ENCODE data around the gene GRIFIN. TPM values are rescaled to one million over a fixed set of nuclear protein-coding genes. Genes with fewer than 3 reads are reported as not detected.

Gene GRIFIN
- total RNA-seq, 4 donors from 2014 or later, result not detected

GRCh38 chr7:2519119-2519930 lies 43.1 kb upstream of the GRIFIN start, which contains the start of gene LFNG:
Gene LFNG (plus strand): TSS chr7:2519774. CDS start chr7:2519862, 88 bp downstream.
- Histone ChIP-seq H3K27ac (peak within 1 kb of the TSS; percentile 56 to 67), H3K4me3 (peak within 1 kb of the TSS; percentile 32 to 51), H3K36me3 (no peaks in the 10 kb centered on the region), H3K4me1 (peaks cover 0 to 19% of the 10 kb centered on the region in 2 donors), H3K9me3 (no peaks in the 10 kb centered on the region), H3K27me3 (peaks cover 0 to 10% of the 10 kb centered on the region in 2 donors)
- intact Hi-C loops (cut with DNase I; ENCODE audit: low total_unique reads), result no loop called here
- TF ChIP-seq POLR2A (IDR thresholded peaks at IDR 0.05) (peak; percentile 97 to 98), CTCF (IDR thresholded peaks at IDR 0.05) (peak in 1 of 4 experiments; percentile 44)
- DNase-seq, result peak; percentile 76 to 85

- Histone ChIP-seq H3K4me1 (peaks cover 0 to 19% of the 10 kb centered on the region in 2 donors), H3K27ac (peak overlapping the region; percentile 56 to 62), H3K27me3 (peaks cover 0 to 10% of the 10 kb centered on the region in 2 donors), H3K9me3 (no peaks in the 10 kb centered on the region), H3K4me3 (peak overlapping the region; percentile 28 to 51), H3K36me3 (no peaks in the 10 kb centered on the region)
- TF ChIP-seq POLR2A (IDR thresholded peaks at IDR 0.05) (no peak), CTCF (IDR thresholded peaks at IDR 0.05) (no peak)
- DNase-seq, result no peak
- intact Hi-C loops (cut with DNase I; ENCODE audit: low total_unique reads), result no loop called here
Observed at GRCh38 chr7:2518737-2519118, 42.5 kb upstream of the GRIFIN start.

GRCh38 chr7:2517678-2518507 lies 41.7 kb upstream of the GRIFIN start:
- Histone ChIP-seq H3K27me3 (peaks cover 0 to 10% of the 10 kb centered on the region in 2 donors), H3K4me1 (peaks cover 0 to 13% of the 10 kb centered on the region in 2 donors), H3K4me3 (no peak overlapping the region), H3K36me3 (no peaks in the 10 kb centered on the region), H3K27ac (peak overlapping the region; percentile 56 to 62), H3K9me3 (no peaks in the 10 kb centered on the region)
- no peak for TF ChIP-seq POLR2A (IDR thresholded peaks at IDR 0.05)
- no peak for TF ChIP-seq CTCF (IDR thresholded peaks at IDR 0.05)
- intact Hi-C loops (cut with DNase I; ENCODE audit: low total_unique reads), result no loop called here
- DNase-seq, result no peak

GRCh38 chr7:2517026-2517425 lies 40.8 kb upstream of the GRIFIN start:
- Histone ChIP-seq H3K4me3 (no peak overlapping the region), H3K36me3 (no peaks in the 10 kb centered on the region), H3K9me3 (no peaks in the 10 kb centered on the region), H3K4me1 (peaks cover 0 to 10% of the 10 kb centered on the region in 2 donors), H3K27me3 (peaks cover 0 to 7% of the 10 kb centered on the region in 2 donors), H3K27ac (peak overlapping the region; percentile 56 to 62)
- TF ChIP-seq POLR2A (IDR thresholded peaks at IDR 0.05), result no peak
- TF ChIP-seq CTCF (IDR thresholded peaks at IDR 0.05), result no peak
- DNase-seq, result no peak
- intact Hi-C loops (cut with DNase I; ENCODE audit: low total_unique reads), result no loop called here
